Effector memory CD4-positive, alpha-beta T cell (primary cell): Measurements from ENCODE around the gene VSTM2A.
"Not testable (repeated sequence)": the region's sequence is repeated elsewhere in the genome, so short reads cannot be mapped to it uniquely, and the experiment has no call there.

Experiments used
- DNase-seq, 3 donors: peaks; one replicate each; pipeline ENCODE4 v3.0.0-alpha.2; 2020
- H3K27ac ChIP-seq: 2 replicates; pipeline ENCODE4 v1.7.0; 2013; ENCODE audit warnings: mild to moderate bottlenecking, low read length, moderate library complexity; ENCODE audit not compliant: insufficient read depth, poor library complexity, severe bottlenecking
- H3K27me3 ChIP-seq: replicated peaks from 2 replicates; pipeline ENCODE4 v1.7.0; 2013; ENCODE audit warnings: mild to moderate bottlenecking, low read length; ENCODE audit not compliant: insufficient read depth, control insufficient read depth, poor library complexity, severe bottlenecking
- H3K36me3 ChIP-seq: 2 replicates; pipeline ENCODE4 v1.7.0; 2013; ENCODE audit warnings: mild to moderate bottlenecking, low read length, moderate library complexity; ENCODE audit not compliant: control insufficient read depth, insufficient read depth
- H3K4me1 ChIP-seq: 2 replicates; pipeline ENCODE4 v1.7.0; 2013; ENCODE audit warnings: low read length, mild to moderate bottlenecking; ENCODE audit not compliant: control insufficient read depth, insufficient read depth, poor library complexity, severe bottlenecking
- H3K4me3 ChIP-seq: 2 replicates; pipeline ENCODE4 v1.7.0; 2013; ENCODE audit warnings: low read length, low read depth, mild to moderate bottlenecking; ENCODE audit not compliant: insufficient read depth, poor library complexity, severe bottlenecking
- H3K9me3 ChIP-seq: 2 replicates; pipeline ENCODE4 v1.7.0; 2013; ENCODE audit warnings: mild to moderate bottlenecking, low read length, moderate library complexity; ENCODE audit not compliant: control insufficient read depth
- total RNA-seq, 3 donors: gene quantifications; one replicate each; lab custom pipeline; 2026; lab: John Stamatoyannopoulos, UW

Gene VSTM2A, protein sequence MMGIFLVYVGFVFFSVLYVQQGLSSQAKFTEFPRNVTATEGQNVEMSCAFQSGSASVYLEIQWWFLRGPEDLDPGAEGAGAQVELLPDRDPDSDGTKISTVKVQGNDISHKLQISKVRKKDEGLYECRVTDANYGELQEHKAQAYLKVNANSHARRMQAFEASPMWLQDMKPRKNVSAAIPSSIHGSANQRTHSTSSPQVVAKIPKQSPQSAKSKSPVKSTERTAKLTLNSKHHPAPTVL
- 0 reads per million in 3 donors for total RNA-seq

DNA sequence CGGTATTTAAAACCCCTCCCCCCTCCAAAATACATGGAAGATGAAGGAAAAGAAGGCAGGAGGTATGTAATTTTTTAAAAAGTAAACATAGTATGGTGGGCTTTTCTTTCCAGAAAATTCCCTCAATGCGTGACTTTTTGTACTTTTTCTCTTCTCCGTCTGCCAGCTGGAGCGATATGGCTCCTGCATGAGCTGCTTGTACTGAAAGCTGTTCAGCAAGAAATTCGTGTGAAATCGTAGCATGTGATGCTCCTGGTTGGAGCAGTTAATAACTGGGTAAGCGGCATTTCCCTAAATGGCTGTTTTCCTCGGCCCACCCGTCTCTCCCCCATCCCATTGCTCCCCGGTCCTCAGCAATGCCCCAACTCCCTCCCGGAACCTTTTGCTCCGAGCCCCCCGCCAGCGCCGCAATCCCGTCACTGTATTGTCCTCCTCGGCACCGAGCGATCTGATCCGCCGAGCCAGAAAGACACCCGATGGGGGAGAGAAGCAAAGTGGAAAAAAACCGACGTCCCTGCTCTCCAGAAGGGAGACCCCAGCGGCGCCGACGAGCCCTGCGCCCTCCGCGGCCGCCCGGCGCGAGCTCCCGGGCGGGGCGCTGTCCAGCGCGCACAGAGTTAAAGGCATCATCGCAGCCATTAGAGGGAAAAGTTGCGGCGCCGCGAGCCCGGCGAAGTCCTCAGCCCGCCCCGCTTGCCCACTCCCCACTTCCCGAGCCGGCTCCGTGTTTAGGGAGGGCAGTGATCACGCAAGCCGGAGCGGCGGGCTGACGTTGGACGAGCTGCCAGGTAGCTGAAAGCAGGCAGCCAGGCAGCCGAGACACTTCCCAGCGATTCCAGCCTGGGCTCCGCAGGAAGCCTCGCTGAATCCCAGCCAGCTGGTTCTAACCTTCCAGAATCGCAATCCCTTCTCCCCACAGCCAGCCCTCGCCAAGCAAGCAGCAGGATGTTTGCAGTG, at the start of gene VSTM2A:
Gene VSTM2A, plus strand, starts transcription at position 707 of the 957 bp plus-strand sequence. CDS start 356 bp downstream, outside the sequence.
- no peak within 1 kb of the TSS for H3K27ac ChIP-seq
- no peak within 1 kb of the TSS for H3K4me3 ChIP-seq
- DNase-seq = no peak
- no peaks in the 10 kb centered on the region for H3K9me3 ChIP-seq
- peaks cover 12% of the 10 kb centered on the region for H3K27me3 ChIP-seq
- no peaks in the 10 kb centered on the region for H3K4me1 ChIP-seq
- no peaks in the 10 kb centered on the region for H3K36me3 ChIP-seq

DNA sequence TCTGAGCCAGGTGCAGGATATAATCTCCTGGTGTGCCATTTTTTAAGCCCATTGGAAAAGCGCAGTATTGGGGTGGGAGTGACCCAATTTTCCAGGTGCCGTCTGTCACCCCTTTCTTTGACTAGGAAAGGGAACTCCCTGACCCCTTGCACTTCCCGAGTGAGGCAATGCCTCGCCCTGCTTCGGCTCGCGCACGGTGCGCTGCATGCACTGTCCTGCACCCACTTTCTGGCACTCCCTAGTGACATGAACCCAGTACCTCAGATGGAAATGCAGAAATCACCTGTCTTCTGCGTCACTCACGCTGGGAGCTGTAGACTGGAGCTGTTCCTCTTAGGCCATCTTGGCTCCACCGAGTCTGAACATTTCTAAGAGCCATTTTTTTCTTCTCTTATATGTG, 37.6 kb upstream of the VSTM2A start:
- H3K27ac ChIP-seq, H3K27me3 ChIP-seq, H3K36me3 ChIP-seq, DNase-seq, H3K4me3 ChIP-seq, H3K9me3 ChIP-seq, H3K4me1 ChIP-seq: not testable (repeated sequence)

DNA sequence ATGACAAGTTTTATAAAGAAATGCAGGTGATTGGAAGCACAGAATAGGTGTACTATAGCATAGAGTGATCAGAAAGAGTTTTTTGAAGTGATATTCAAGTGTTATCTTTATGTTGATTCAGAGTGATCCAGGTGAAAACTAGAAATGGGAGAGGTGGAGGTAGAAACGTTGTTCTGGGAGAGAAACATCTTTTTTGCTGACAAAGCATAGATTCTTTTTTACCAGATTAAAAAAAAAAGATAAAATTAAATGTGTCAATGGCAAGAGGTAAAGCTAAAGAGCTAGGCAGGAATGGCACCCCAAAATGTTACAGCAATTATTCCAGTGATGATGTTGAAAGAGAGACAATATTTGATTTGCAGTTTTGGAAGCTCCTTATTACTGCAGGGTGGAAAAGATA, 12.6 kb upstream of the VSTM2A start:
- no peak overlapping the region for H3K27ac ChIP-seq
- no peak for DNase-seq

DNA sequence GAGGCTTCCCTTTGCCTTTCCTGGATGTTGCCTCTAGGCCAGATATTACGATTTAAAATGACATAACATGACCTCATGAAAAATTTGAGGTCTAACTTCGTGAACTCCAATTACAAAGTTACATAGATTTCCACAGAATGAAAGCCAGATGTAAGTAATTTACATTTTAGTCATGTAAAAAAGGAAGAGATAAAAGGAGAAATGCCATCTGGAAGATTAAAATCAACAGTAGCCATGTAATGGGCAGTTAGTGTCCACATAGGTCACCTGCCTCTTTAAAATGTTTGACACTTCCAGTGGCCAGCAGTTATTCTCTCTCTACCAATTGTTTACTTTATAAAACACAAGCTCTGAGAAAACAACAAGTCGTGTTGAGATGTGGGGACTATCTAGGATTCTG, 4.1 kb upstream of the VSTM2A start:
- Histone ChIP-seq H3K4me3 (no peak overlapping the region), H3K36me3 (no peaks in the 10 kb centered on the region), H3K27me3 (no peaks in the 10 kb centered on the region), H3K4me1 (no peaks in the 10 kb centered on the region), H3K27ac (no peak overlapping the region), H3K9me3 (no peaks in the 10 kb centered on the region)
- DNase-seq = no peak

More for the DNA sequence above, 12.6 kb upstream of the VSTM2A start:
- Histone ChIP-seq H3K36me3 (no peaks in the 10 kb centered on the region), H3K4me1 (no peaks in the 10 kb centered on the region), H3K4me3 (no peak overlapping the region), H3K27me3 (no peaks in the 10 kb centered on the region), H3K9me3 (no peaks in the 10 kb centered on the region)

DNA sequence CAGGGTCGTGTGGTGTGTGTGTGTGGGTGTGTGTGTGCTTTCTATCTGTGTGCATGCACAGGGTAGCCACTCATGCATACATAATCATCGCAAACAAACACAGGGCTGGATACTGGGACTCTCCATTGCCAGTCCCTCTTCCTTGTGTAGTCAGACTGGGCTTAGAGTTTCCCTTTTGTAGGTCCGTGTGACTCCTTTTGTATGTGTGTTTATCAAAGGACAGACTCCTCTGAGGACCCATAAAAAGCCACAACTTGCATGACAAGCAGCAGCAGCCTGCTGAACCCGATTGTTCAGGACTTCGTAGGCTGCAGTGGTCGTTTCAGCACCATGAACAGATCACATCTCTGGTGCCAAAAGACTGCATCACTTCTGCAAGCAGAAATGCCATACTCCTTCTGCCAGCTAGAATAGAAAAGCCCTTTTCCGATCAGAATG, 895 bp downstream of the VSTM2A start:
- Histone ChIP-seq H3K4me1 (no peaks in the 10 kb centered on the region), H3K27me3 (peaks cover 12% of the 10 kb centered on the region), H3K4me3 (no peak overlapping the region), H3K9me3 (no peaks in the 10 kb centered on the region), H3K27ac (no peak overlapping the region), H3K36me3 (no peaks in the 10 kb centered on the region)
- DNase-seq = no peak

DNA sequence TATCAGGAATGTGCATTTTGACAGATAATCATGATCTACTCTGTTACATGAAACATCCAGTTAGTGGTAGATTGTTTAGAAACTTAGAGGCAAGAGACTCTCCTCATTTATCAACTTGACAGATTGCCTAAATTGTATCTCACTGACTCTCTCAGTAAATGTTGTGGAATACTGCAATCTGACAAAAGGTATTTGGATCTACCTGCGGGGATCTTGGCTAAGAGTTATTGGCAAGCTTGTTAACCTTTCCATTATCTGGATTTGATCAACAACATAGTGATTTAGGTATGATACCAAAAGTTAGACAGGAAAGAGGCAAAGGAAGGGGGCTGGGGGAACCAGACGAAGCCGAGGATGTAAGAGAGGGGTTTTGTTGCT, 2.0 kb downstream of the VSTM2A start:
- H3K9me3 ChIP-seq = no peaks in the 10 kb centered on the region
- DNase-seq = no peak
- no peak overlapping the region for H3K27ac ChIP-seq
- H3K36me3 ChIP-seq = no peaks in the 10 kb centered on the region
- peaks cover 12% of the 10 kb centered on the region for H3K27me3 ChIP-seq
- no peak overlapping the region for H3K4me3 ChIP-seq
- no peaks in the 10 kb centered on the region for H3K4me1 ChIP-seq

DNA sequence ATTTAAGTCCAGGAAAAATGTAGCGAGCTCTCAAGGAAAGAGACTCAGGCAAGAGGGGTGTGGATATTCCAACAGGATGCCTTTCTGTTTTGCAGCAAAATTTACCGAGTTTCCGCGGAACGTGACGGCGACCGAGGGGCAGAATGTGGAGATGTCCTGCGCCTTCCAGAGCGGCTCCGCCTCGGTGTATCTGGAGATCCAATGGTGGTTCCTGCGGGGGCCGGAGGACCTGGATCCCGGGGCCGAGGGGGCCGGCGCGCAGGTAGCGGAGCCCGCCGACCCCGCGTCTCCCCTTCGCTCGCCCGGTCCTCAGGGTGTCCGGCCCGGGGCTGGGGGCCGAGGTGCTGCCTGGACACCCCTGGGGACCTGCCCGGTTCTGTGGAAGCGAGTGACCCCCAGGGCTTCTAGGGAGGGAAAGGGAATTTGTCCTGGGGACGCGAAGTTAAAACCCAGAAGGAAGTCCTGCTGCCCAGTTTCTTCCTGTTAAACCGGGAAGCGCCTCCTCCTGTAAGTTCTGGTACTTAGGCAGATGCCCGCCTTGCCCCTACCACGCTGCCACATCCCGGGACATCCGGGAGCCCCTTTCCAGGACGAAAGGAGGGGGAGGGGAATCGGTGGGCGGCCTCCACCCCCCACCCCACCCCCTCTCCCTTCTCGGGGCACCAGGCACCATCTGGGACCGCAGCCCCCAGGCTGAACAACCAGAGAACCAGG, 2.5 kb downstream of the VSTM2A start:
- Histone ChIP-seq H3K4me3 (no peak overlapping the region), H3K36me3 (no peaks in the 10 kb centered on the region), H3K27me3 (peaks cover 12% of the 10 kb centered on the region), H3K4me1 (no peaks in the 10 kb centered on the region), H3K27ac (no peak overlapping the region), H3K9me3 (no peaks in the 10 kb centered on the region)
- no peak for DNase-seq

DNA sequence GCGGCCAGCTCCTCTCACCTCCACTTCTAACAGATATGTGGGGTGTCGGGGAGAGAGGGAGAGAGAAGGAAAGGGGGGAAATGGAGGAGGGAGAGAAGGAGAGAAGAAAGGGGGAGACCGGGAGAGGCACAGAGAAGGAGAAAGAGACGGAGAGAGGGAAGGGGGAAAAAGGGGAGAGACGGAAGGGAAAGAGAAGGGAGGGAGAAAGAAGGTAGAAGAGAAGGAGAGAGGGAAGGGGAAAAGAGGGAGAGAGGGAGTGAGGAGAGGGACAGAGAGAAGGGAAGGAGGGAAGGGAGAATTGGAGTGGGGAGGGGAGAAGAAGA, 3.0 kb downstream of the VSTM2A start:
- DNase-seq = no peak
- Histone ChIP-seq H3K4me3 (no peak overlapping the region), H3K9me3 (no peaks in the 10 kb centered on the region), H3K4me1 (no peaks in the 10 kb centered on the region), H3K27me3 (peaks cover 12% of the 10 kb centered on the region), H3K36me3 (no peaks in the 10 kb centered on the region), H3K27ac (no peak overlapping the region)

DNA sequence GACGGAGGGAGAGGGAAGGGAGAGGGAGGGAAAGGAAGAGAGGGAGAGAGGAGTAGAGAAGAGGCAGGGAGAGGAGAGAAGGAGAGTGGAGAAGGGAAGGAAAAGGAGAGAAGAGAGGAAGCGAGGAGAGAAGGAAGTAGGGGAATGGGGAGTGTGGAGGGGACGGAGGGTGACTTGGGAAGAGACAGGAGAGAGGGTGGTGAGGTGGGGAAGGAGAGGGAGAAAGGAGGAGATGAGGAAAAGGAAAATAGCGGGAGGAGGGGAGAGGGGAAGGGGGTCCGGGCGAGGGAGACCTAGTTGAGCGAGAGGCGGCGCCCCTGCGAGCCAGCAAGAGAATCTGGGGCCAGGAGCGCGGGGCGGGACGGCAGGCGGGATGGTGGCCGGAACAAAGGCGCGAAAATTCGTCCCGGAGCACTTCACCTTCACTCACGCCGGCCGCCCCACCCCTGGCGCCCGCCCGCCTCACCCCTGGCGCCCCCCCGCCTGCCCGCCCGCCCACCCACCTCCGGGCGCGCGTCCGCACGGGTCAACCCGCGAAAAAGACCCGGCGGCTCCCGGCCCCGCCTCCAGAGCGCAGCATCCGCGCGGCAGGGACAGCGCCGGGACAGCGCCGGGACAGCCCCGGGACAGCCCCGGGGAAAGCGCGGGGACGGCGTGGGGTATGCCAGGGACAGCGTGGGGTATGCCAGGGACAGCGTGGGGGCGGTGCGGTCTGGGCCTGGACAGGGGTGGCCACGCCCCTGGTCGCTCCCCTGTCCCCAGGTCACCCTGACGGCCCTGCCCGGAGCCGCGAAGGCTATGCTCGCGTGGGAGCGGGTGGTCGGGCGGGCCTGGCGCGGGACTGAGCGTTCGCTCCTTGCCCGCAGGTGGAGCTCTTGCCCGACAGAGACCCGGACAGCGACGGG, 4.2 kb downstream of the VSTM2A start:
- Histone ChIP-seq H3K27me3 (peaks cover 12% of the 10 kb centered on the region), H3K4me3 (no peak overlapping the region), H3K9me3 (no peaks in the 10 kb centered on the region), H3K36me3 (no peaks in the 10 kb centered on the region), H3K4me1 (no peaks in the 10 kb centered on the region), H3K27ac (no peak overlapping the region)
- DNase-seq = no peak
